Gastrocnemius medialis (tissue), 4 donors: ENCODE results near the gene CDK10.

ENCODE experiments used
- CTCF ChIP-seq, 5 experiments: fragments of 450-650 bp in 3 of 5; fragments of 200-600 bp in 2 of 5; sonication (generic) in 2 of 5; IDR thresholded peaks in 4 of 5; conservative IDR thresholded peaks in 1 of 5; 1 replicate in 4 of 5; 2 replicates in 1 of 5; pipeline ENCODE4 v1.5.1; 2016 to 2019; ENCODE audit warnings: antibody characterized with exemption in 5 of 5, mild to moderate bottlenecking in 3 of 5, moderate library complexity in 3 of 5
- POLR2A ChIP-seq, 2 donors: fragments of 450-650 bp; IDR thresholded peaks; one replicate each; pipeline ENCODE4 v1.6.1; 2017; ENCODE audit warnings: antibody characterized with exemption in 2 of 2, mild to moderate bottlenecking in 2 of 2, moderate library complexity in 2 of 2

- TF ChIP-seq POLR2A (IDR thresholded peaks at IDR 0.05) = no peak
- no peak for TF ChIP-seq CTCF (IDR thresholded peaks at IDR 0.05 in 4 of 5, conservative IDR thresholded peaks at IDR 0.05 in 1 of 5)
Observed at GRCh38 chr16:89711601-89712273, 25.2 kb downstream of the CDK10 start.
